Lower leg skin (tissue), 3 donors: ENCODE results near the gene PCSK5.

Experiments
- CTCF ChIP-seq, 3 donors: fragments of 450-650 bp; IDR thresholded peaks; one replicate each; pipeline ENCODE4 v1.5.1; 2016; ENCODE audit warnings: antibody characterized with exemption in 3 of 3, mild to moderate bottlenecking in 3 of 3, moderate library complexity in 2 of 3
- POLR2A ChIP-seq, 2 donors: fragments of 450-650 bp; IDR thresholded peaks; one replicate each; pipeline ENCODE4 v1.6.1; 2016 to 2017; ENCODE audit warnings: antibody characterized with exemption in 2 of 2, mild to moderate bottlenecking in 1 of 2, moderate library complexity in 1 of 2

- TF ChIP-seq CTCF (IDR thresholded peaks at IDR 0.05) (no peak), POLR2A (IDR thresholded peaks at IDR 0.05) (no peak)
These were observed 896 bp upstream of the PCSK5 start for GRCh38 chr9:75889577-75889976.
